NCI-H2227 (cell line): ENCODE measurements around the gene NUS1.
"Not testable (repeated sequence)": the region's sequence is repeated elsewhere in the genome, so short reads cannot be mapped to it uniquely, and the experiment has no call there.

Experiments
- DNase-seq: peaks from one replicate; lab custom pipeline; 2025; ENCODE audit not compliant: unreplicated experiment; lab: John Stamatoyannopoulos, UW

NUS1 gene

GRCh38 chr6:117711369-117711768, 36.1 kb downstream of the NUS1 start:
- no peak for DNase-seq

- DNase-seq: no peak
These were observed 43.6 kb downstream of the NUS1 start for GRCh38 chr6:117718895-117719294.

DNA sequence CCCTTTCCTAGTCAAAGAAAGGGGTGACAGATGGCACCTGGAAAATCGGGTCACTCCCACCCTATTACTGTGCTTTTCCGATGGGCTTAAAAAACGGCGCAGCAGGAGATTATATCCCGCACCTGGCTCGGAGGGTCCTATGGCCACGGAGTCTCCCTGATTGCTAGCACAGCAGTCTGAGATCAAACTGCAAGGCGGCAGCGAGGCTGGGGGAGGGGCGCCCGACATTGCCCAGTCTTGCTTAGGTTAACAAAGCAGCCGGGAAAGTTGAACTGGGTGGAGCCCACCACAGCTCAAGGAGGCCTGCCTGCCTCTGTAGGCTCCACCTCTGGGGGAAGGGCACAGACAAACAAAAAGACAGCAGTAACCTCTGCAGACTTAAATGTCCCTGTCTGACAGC, 46.3 kb downstream of the NUS1 start:
- DNase-seq: not testable (repeated sequence)

DNA sequence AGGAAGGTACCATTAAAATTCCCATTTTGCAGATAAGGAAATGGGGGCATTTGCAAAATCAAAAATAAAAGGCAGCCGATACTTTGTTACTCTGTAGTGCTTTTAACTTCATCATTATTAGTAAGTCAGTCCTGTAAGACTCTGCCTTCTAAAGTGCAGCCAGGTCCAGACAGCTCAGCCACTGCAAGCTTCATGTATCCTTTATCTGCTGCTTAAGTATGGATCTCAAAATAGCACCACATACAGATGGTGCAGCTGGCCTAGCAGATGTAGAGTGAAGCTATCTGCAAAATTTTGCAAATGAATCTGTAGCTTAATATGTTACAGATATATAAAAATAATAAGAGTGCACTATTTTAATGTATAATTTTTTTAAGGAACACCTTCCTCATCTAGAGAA, 53.4 kb downstream of the NUS1 start:
- DNase-seq: no peak

DNA sequence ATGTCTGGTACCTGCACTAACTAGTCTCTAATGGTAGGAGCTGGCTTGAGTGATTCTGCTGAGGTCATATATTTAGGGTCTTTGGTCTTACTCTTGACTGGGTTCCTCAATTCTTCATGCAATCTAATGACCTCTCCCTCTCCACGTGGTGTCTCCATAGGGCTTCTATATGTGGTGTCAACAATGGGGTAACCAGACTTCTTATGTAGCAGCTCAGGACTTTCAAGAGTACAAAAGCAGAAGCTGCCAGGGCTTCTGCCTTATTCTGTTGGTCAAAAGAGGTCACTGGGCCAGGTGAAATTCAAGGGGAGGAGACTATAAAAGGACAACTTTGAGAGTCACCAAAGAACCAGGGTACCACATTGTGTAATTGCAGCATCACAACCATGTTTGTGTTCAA, 54.3 kb downstream of the NUS1 start:
- no peak for DNase-seq

GRCh38 chr6:117733341-117733740, 58.1 kb downstream of the NUS1 start:
- DNase-seq: no peak

GRCh38 chr6:117739869-117740268, 64.6 kb downstream of the NUS1 start:
- no peak for DNase-seq

GRCh38 chr6:117740605-117741004, 65.3 kb downstream of the NUS1 start:
- no peak for DNase-seq

DNA sequence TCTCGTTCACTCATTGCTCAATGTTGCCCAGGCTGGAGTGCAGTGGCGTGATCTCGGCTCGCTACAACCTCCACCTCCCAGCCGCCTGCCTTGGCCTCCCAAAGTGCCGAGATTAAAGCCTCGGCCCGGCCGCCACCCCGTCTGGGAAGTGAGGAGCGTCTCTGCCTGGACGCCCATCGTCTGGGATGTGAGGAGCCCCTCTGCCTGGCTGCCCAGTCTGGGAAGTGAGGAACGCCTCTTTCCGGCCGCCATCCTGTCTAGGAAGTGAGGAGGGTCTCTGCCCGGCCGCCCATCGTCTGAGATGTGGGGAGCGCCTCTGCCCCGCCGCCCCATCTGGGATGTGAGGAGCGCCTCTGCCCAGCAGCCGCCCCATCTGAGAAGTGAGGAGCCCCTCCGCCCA, 75.4 kb downstream of the NUS1 start:
- DNase-seq: not testable (repeated sequence)
